Inferior parietal cortex (tissue), 1 donor: ENCODE measurements around the gene CASS4.
A peak's percentile ranks its signal among the peaks of the same experiment; 100 is the strongest.
"Not testable (repeated sequence)": the region's sequence is repeated elsewhere in the genome, so short reads cannot be mapped to it uniquely, and the experiment has no call there.

Experiments used
- DNase-seq: peaks from one replicate; pipeline ENCODE4 v3.0.0-alpha.2; 2016; ENCODE audit errors: extremely low spot score

CASS4 gene

GRCh38 chr20:56392132-56392880 lies 19.8 kb upstream of the CASS4 start, which contains the start of the genes AURKA and CSTF1:
Gene AURKA (minus strand): TSS chr20:56392215. CDS start chr20:56388197, 4,018 bp downstream.
Gene CSTF1 (plus strand): TSS chr20:56392645. CDS start chr20:56395553, 2,908 bp downstream.
- DNase-seq = peak; percentile 100

GRCh38 chr20:56392881-56393482 lies 19.1 kb upstream of the CASS4 start:
- DNase-seq = no peak

- no peak for DNase-seq
Observed at GRCh38 chr20:56393653-56394052, 18.4 kb upstream of the CASS4 start.

GRCh38 chr20:56395166-56395565 lies 16.9 kb upstream of the CASS4 start:
- DNase-seq = no peak

- DNase-seq = peak; percentile 85
Observed at GRCh38 chr20:56400001-56400640, 11.9 kb upstream of the CASS4 start.

GRCh38 chr20:56403465-56403864 lies 8.6 kb upstream of the CASS4 start:
- DNase-seq = no peak

GRCh38 chr20:56405356-56405755 lies 6.7 kb upstream of the CASS4 start:
- DNase-seq = not testable (repeated sequence)

- no peak for DNase-seq
Observed at GRCh38 chr20:56406910-56407309, 5.2 kb upstream of the CASS4 start.

- no peak for DNase-seq
Observed at GRCh38 chr20:56409521-56409920, 2.5 kb upstream of the CASS4 start.

GRCh38 chr20:56409956-56410355 lies 2.1 kb upstream of the CASS4 start:
- DNase-seq = no peak

- not testable (repeated sequence) for DNase-seq
Observed at GRCh38 chr20:56411287-56411686, 773 bp upstream of the CASS4 start.

- DNase-seq = no peak
Observed at GRCh38 chr20:56412473-56412790, 372 bp downstream of the CASS4 start.

- DNase-seq = no peak
Observed at GRCh38 chr20:56412949-56413348, 889 bp downstream of the CASS4 start.

GRCh38 chr20:56414842-56415765 lies 3.0 kb downstream of the CASS4 start:
- no peak for DNase-seq

- no peak for DNase-seq
Observed at GRCh38 chr20:56417402-56417801, 5.3 kb downstream of the CASS4 start.

GRCh38 chr20:56417911-56418310 lies 5.9 kb downstream of the CASS4 start:
- DNase-seq = no peak

- no peak for DNase-seq
Observed at GRCh38 chr20:56418385-56418861, 6.4 kb downstream of the CASS4 start.

GRCh38 chr20:56420028-56420427 lies 8.0 kb downstream of the CASS4 start:
- no peak for DNase-seq

- DNase-seq = no peak
Observed at GRCh38 chr20:56420940-56421688, 9.1 kb downstream of the CASS4 start.

GRCh38 chr20:56422076-56422823 lies 10.2 kb downstream of the CASS4 start:
- no peak for DNase-seq
